GM12878 (cell line): ENCODE results near the gene C1orf146. TPM values are rescaled to one million over a fixed set of nuclear protein-coding genes. Genes with fewer than 3 reads are reported as not detected.

Experiments used
- ATAC-seq: fragments of 200-7000 bp; cut with Tn5 transposase; 3 replicates; pipeline ENCODE4 v1.9.1; 2020; ENCODE audit warnings: mild to moderate bottlenecking, moderate library complexity
- BruUV-seq: library from RNA; stranded (reverse); fragments of 400-500 nt; replicated peaks from 2 replicates; lab custom pipeline; 2021; lab: Mats Ljungman, UMichigan
- CTCF ChIA-PET: fragments of 300-600 bp; sonication (Branson Sonifier 250); formaldehyde crosslinking; extraction: SDS; loops from one replicate; lab custom pipeline; 2021; ENCODE audit warnings: inconsistent platforms; lab: Yijun Ruan, JAX
- POLR2A ChIA-PET: fragments of 350-600 bp; formaldehyde crosslinking; extraction: SDS; loops from one replicate; lab custom pipeline; 2021; ENCODE audit warnings: inconsistent platforms; lab: Charles Lee
- RAD21 ChIA-PET: fragments of 300-600 bp; sonication (Branson Sonifier 250); formaldehyde crosslinking; loops from one replicate; lab custom pipeline; 2023; ENCODE audit warnings: antibody characterized with exemption; ENCODE audit not compliant: unreplicated experiment; lab: Charles Lee
- SMC1A ChIA-PET: fragments of 300-600 bp; sonication (Branson Sonifier 250); formaldehyde crosslinking; loops from one replicate; lab custom pipeline; 2023; ENCODE audit not compliant: unreplicated experiment, uncharacterized antibody; lab: Charles Lee
- DNase-seq: peaks from one replicate; pipeline ENCODE4 v3.0.0-alpha.2; 2011; ENCODE audit warnings: low read depth, low spot score
- FAIRE-seq: peaks from 3 replicates; lab custom pipeline; 2011; peaks lifted over from hg19 to GRCh38; lab: Jason Lieb, UNC
- H2AFZ ChIP-seq: 2 replicates; pipeline ENCODE4 v1.6.0; 2011; ENCODE audit warnings: low read depth, low read length, control low read depth; ENCODE audit not compliant: control insufficient read depth
- H3K27ac ChIP-seq: 2 replicates; pipeline ENCODE4 v1.5.1; 2011; ENCODE audit warnings: control low read depth; ENCODE audit not compliant: control insufficient read depth, insufficient read depth
- H3K27me3 ChIP-seq, 2 experiments: replicated peaks in 1 of 2; 2 replicates each; pipeline versions ENCODE4 v1.6.0 to v1.6.1; 2011; ENCODE audit warnings: low read length in 1 of 2; ENCODE audit not compliant: control insufficient read depth in 2 of 2, insufficient read depth in 2 of 2
- H3K36me3 ChIP-seq, 2 experiments: 2 replicates each; pipeline ENCODE4 v1.5.1; 2011; ENCODE audit warnings: low read length in 1 of 2; ENCODE audit not compliant: control insufficient read depth in 2 of 2, insufficient read depth in 2 of 2
- H3K4me1 ChIP-seq: 2 replicates; pipeline ENCODE4 v1.6.1; 2011; ENCODE audit warnings: mild to moderate bottlenecking, low read length, moderate library complexity, mixed read lengths; ENCODE audit not compliant: control insufficient read depth, insufficient read depth
- H3K4me2 ChIP-seq: 2 replicates; pipeline ENCODE4 v1.6.0; 2011; ENCODE audit warnings: control low read depth; ENCODE audit not compliant: control insufficient read depth, insufficient read depth
- H3K4me3 ChIP-seq: fragments of 200-600 bp; sonication (generic); 2 replicates; pipeline ENCODE4 v1.5.1; 2016
- H3K79me2 ChIP-seq: 2 replicates; pipeline ENCODE4 v1.6.0; 2011; ENCODE audit warnings: low read length; ENCODE audit not compliant: control insufficient read depth, insufficient read depth
- H3K9ac ChIP-seq: 2 replicates; pipeline ENCODE4 v1.8.0; 2011; ENCODE audit warnings: low read length, control low read depth, mixed read lengths; ENCODE audit not compliant: control insufficient read depth, insufficient read depth
- H3K9me3 ChIP-seq: replicated peaks from 3 replicates; pipeline ENCODE4 v1.5.1; 2011; ENCODE audit warnings: mild to moderate bottlenecking, low read length; ENCODE audit not compliant: control insufficient read depth, insufficient read depth
- H4K20me1 ChIP-seq: 2 replicates; pipeline ENCODE4 v1.6.0; 2011; ENCODE audit not compliant: control insufficient read depth, insufficient read depth
- BRCA1 ChIP-seq: IDR thresholded peaks from 2 replicates; pipeline ENCODE4 v1.6.1; 2011; ENCODE audit warnings: low read depth, low read length, improper control_type of control experiment
- CBX3 ChIP-seq: fragments of 200-600 bp; sonication (generic); IDR thresholded peaks from 2 replicates; pipeline ENCODE4 v1.6.1; 2016; ENCODE audit warnings: low read depth, borderline replicate concordance
- ETV6 ChIP-seq, 2 experiments: fragments of 450-650 bp in 1 of 2; IDR thresholded peaks in 1 of 2; conservative IDR thresholded peaks in 1 of 2; 2 replicates each; pipeline ENCODE4 v1.6.1; 2014; ENCODE audit warnings: antibody characterized with exemption in 1 of 2, borderline replicate concordance in 1 of 2, low read depth in 1 of 2, mild to moderate bottlenecking in 1 of 2, moderate library complexity in 1 of 2
- FOXM1 ChIP-seq: IDR thresholded peaks from 2 replicates; pipeline ENCODE4 v1.6.1; 2012; ENCODE audit warnings: low read depth, mild to moderate bottlenecking, inconsistent platforms, low read length, moderate library complexity
- IKZF2 ChIP-seq, 2 experiments: fragments of 450-650 bp; IDR thresholded peaks; 2 replicates each; pipeline ENCODE4 v1.6.1; 2017; ENCODE audit warnings: mild to moderate bottlenecking in 2 of 2, moderate library complexity in 2 of 2
- MYC ChIP-seq: IDR thresholded peaks from 2 replicates; pipeline ENCODE4 v1.6.1; 2011; ENCODE audit warnings: mild to moderate bottlenecking, low read length, moderate library complexity, inconsistent platforms; ENCODE audit not compliant: insufficient read depth, insufficient replicate concordance, insufficient read length, severe bottlenecking
- RCOR1 ChIP-seq: conservative IDR thresholded peaks from 2 replicates; pipeline ENCODE4 v1.6.1; 2012; ENCODE audit warnings: low read depth, low read length, improper control_type of control experiment
- RFX5 ChIP-seq: IDR thresholded peaks from 2 replicates; pipeline ENCODE4 v1.6.1; 2011; ENCODE audit warnings: low read depth, low read length, improper control_type of control experiment
- RUNX3 ChIP-seq: IDR thresholded peaks from 2 replicates; pipeline ENCODE4 v1.6.1; 2012; ENCODE audit warnings: low read length, inconsistent platforms
- SMARCA5 ChIP-seq: fragments of 450-650 bp; IDR thresholded peaks from 2 replicates; pipeline ENCODE4 v1.6.1; 2017; ENCODE audit warnings: mild to moderate bottlenecking
- SUPT20H ChIP-seq: IDR thresholded peaks from 2 replicates; pipeline ENCODE4 v1.6.1; 2011; ENCODE audit warnings: low read depth, mild to moderate bottlenecking, low read length, moderate library complexity, borderline replicate concordance; ENCODE audit not compliant: control insufficient read depth
- SUZ12 ChIP-seq: fragments of 200-600 bp; sonication (generic); IDR thresholded peaks from one replicate; pipeline ENCODE4 v1.6.1; 2018; ENCODE audit warnings: antibody characterized with exemption, mild to moderate bottlenecking; ENCODE audit not compliant: unreplicated experiment
- TCF12 ChIP-seq: IDR thresholded peaks from 2 replicates; pipeline ENCODE4 v1.6.1; 2011; ENCODE audit warnings: low read depth, mild to moderate bottlenecking, low read length
- TCF7 ChIP-seq: IDR thresholded peaks from 2 replicates; pipeline ENCODE4 v1.6.1; 2014; ENCODE audit warnings: antibody characterized with exemption, borderline replicate concordance
- ZNF207 ChIP-seq: fragments of 450-650 bp; IDR thresholded peaks from 2 replicates; pipeline ENCODE4 v1.6.1; 2014; ENCODE audit warnings: antibody characterized with exemption, mild to moderate bottlenecking, borderline replicate concordance
- ZNF274 ChIP-seq: IDR thresholded peaks from one replicate; pipeline ENCODE4 v1.8.0; 2011; ENCODE audit not compliant: insufficient read length, insufficient read depth
- ZSCAN29 ChIP-seq: fragments of 450-650 bp; IDR thresholded peaks from 2 replicates; pipeline ENCODE4 v1.6.1; 2017; ENCODE audit warnings: mild to moderate bottlenecking, moderate library complexity
- WGBS: methylation state at CpG from one replicate; pipeline ENCODE4 v1.1.6; 2016; ENCODE audit warnings: low lambda C conversion rate; ENCODE audit not compliant: insufficient replicate concordance, insufficient coverage; ENCODE audit errors: missing lambda C conversion rate; 5-methylcytosine and 5-hydroxymethylcytosine counted together
- in situ Hi-C: fragments of 300-500 bp; cut with MboI; formaldehyde crosslinking; loops from 9 replicates; pipeline ENCODE4 v1.14.3; 2018; ENCODE audit warnings: mixed read lengths
- intact Hi-C: fragments of 100-400 bp; cut with micrococcal nuclease; formaldehyde crosslinking; loops from one replicate; pipeline ENCODE4 v1.14.2; 2022; ENCODE audit not compliant: unreplicated experiment
- polyA plus RNA-seq, 11 experiments: library from polyadenylated mRNA; depleted of rRNA in 4 of 11; unstranded in 6 of 11; stranded (reverse) in 5 of 11; fragments of >200 nt; fragmentation: Nextera tagmentation in 4 of 11; fragmentation: Illumina TruSeq in 1 of 11; extraction: Ambion mirVana in 4 of 11; extraction: Trizol in 1 of 11; gene quantifications; 1 replicate in 1 of 11; 2 replicates in 10 of 11; pipeline versions ENCODE4 v1.2.1 to v1.2.3, GENCODE V29; 2011 to 2016; ENCODE audit warnings: inconsistent platforms in 2 of 11, missing spikeins in 2 of 11, low read depth in 1 of 11
- total RNA-seq, 4 experiments: library from RNA; depleted of rRNA in 3 of 4; stranded (reverse); fragments of >200 nt in 3 of 4; fragmentation: Illumina TruSeq in 1 of 4; extraction: Trizol in 1 of 4; gene quantifications; 2 replicates each; pipeline versions ENCODE4 v1.2.1 to v1.2.3, GENCODE V29; 2013 to 2021
- TF ChIP-seq, protein P1 (sequence below): IDR thresholded peaks from 2 replicates; pipeline ENCODE4 v1.6.1; 2011; ENCODE audit warnings: mild to moderate bottlenecking, low read depth, low read length, moderate library complexity; ENCODE audit not compliant: insufficient replicate concordance

C1orf146 gene
- total and polyA plus RNA-seq, 10 of the 15 experiments (the other 5 are each of a cell fraction or from before 2014, with no cell fraction given): not detected

DNA sequence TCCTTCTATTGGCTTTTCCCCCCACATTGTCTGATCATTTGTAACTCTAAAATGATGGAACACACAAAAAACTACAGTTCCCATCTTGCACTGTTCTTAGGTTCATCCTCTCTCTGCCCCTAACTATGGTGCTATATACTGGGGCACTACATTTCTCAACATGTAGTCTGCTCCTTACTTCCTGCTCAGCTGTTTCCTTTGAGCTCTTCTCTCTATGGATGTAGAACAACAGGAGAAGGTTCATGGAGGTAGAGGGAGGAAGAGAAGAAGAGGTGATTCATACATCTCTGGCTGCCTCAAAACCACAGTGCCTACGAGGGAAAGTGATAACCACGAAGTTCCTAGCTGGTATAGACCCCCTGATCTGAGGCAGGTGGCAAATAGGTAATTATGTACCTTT is 7.0 kb upstream of the C1orf146 start:
- H3K4me1 ChIP-seq: no peaks in the 10 kb centered on the region
- ChIA-PET RAD21 (no interaction called here), POLR2A (no interaction called here), CTCF (interaction anchor here (0.5 kb wide), 1 partner anchor 1852 kb away, joined by 3 read pairs; no protein-coding TSS in a partner anchor)
- H2AFZ ChIP-seq: no peak overlapping the region
- H3K9ac ChIP-seq: no peak overlapping the region
- no peak for ATAC-seq
- no peaks in the 10 kb centered on the region for H3K79me2 ChIP-seq
- 0% methylated on average over 2 of the region's 2 CpGs for WGBS
- no peaks in the 10 kb centered on the region for H3K36me3 ChIP-seq
- no peak overlapping the region for H3K4me2 ChIP-seq
- TF ChIP-seq IKZF2 (IDR thresholded peaks at IDR 0.05): no peak
- TF ChIP-seq ETV6 (conservative IDR thresholded peaks at IDR 0.05 in 1 of 2, IDR thresholded peaks at IDR 0.05 in 1 of 2; ENCODE audit: borderline replicate concordance in 1 of 2, low read depth in 1 of 2): no peak
- TF ChIP-seq ZSCAN29: no peak
- no peak for TF ChIP-seq FOXM1
- TF ChIP-seq RCOR1: no peak
- no peak for TF ChIP-seq SUZ12
- no peak for TF ChIP-seq MYC
- no peak for TF ChIP-seq CBX3
- TF ChIP-seq, protein P1, sequence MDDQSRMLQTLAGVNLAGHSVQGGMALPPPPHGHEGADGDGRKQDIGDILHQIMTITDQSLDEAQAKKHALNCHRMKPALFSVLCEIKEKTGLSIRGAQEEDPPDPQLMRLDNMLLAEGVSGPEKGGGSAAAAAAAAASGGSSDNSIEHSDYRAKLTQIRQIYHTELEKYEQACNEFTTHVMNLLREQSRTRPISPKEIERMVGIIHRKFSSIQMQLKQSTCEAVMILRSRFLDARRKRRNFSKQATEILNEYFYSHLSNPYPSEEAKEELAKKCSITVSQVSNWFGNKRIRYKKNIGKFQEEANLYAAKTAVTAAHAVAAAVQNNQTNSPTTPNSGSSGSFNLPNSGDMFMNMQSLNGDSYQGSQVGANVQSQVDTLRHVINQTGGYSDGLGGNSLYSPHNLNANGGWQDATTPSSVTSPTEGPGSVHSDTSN: no peak
- TF ChIP-seq TCF12: no peak
- no peak for TF ChIP-seq SUPT20H
- TF ChIP-seq RFX5: no peak
- no peak for TF ChIP-seq ZNF207
- no peak for TF ChIP-seq SMARCA5
- no peak for TF ChIP-seq RUNX3
- no peak for TF ChIP-seq TCF7
- no peak for TF ChIP-seq ZNF274
- TF ChIP-seq BRCA1: no peak
- TF ChIP-seq, all 136 proteins: peak for 0
- Histone ChIP-seq H3K27me3 (no peaks in the 10 kb centered on the region), H3K4me3 (no peak overlapping the region), H3K9me3 (no peaks in the 10 kb centered on the region), H3K27ac (no peak overlapping the region), H4K20me1 (no peaks in the 10 kb centered on the region)
- DNase-seq (no peak), FAIRE-seq (no peak)
- SMC1A ChIA-PET: interaction anchor here (1.0 to 1.4 kb wide), 2 partner anchors 42 to 413 kb away, joined by 3 read pairs; no protein-coding TSS in a partner anchor
- no TSS peak for BruUV-seq
- intact Hi-C loops: no loop called here
- in situ Hi-C loops: no loop called here
